ENCODE results near the gene C12orf57. TPM values are rescaled to one million over a fixed set of nuclear protein-coding genes. Genes with fewer than 3 reads are reported as not detected.

The C12orf57 gene
- total RNA-seq, 4 donors from 2014 or later, result 251 to 495 (median 436) TPM

GRCh38 chr12:6921996-6922946 lies 21.6 kb upstream of the C12orf57 start:
- 88% methylated on average over 9 of the region's 9 CpGs for WGBS
- Histone ChIP-seq H3K4me1 (peaks cover 30% of the 10 kb centered on the region), H3K4me3 (no peak overlapping the region), H3K36me3 (peaks cover 5% of the 10 kb centered on the region), H3K27ac (no peak overlapping the region), H3K27me3 (no peaks in the 10 kb centered on the region), H3K9me3 (no peaks in the 10 kb centered on the region)
- TF ChIP-seq EP300 (IDR thresholded peaks at IDR 0.05) (no peak), CTCF (IDR thresholded peaks at IDR 0.05) (no peak), POLR2AphosphoS5 (IDR thresholded peaks at IDR 0.05) (no peak), POLR2A (IDR thresholded peaks at IDR 0.05) (no peak)
- no peak for DNase-seq (ENCODE audit: low spot score in 2 of 2)

- Histone ChIP-seq H3K4me1 (peaks cover 31% of the 10 kb centered on the region), H3K27ac (no peak overlapping the region), H3K4me3 (no peak overlapping the region), H3K27me3 (no peaks in the 10 kb centered on the region), H3K9me3 (no peaks in the 10 kb centered on the region), H3K36me3 (peaks cover 5% of the 10 kb centered on the region)
- 81% methylated on average over 10 of the region's 10 CpGs for WGBS
- no peak for DNase-seq (ENCODE audit: low spot score in 2 of 2)
- no peak for TF ChIP-seq POLR2AphosphoS5 (IDR thresholded peaks at IDR 0.05)
- no peak for TF ChIP-seq POLR2A (IDR thresholded peaks at IDR 0.05)
- TF ChIP-seq EP300 (IDR thresholded peaks at IDR 0.05), result no peak
- no peak for TF ChIP-seq CTCF (IDR thresholded peaks at IDR 0.05)
Observed at GRCh38 chr12:6923003-6923732, 20.7 kb upstream of the C12orf57 start.

DNA sequence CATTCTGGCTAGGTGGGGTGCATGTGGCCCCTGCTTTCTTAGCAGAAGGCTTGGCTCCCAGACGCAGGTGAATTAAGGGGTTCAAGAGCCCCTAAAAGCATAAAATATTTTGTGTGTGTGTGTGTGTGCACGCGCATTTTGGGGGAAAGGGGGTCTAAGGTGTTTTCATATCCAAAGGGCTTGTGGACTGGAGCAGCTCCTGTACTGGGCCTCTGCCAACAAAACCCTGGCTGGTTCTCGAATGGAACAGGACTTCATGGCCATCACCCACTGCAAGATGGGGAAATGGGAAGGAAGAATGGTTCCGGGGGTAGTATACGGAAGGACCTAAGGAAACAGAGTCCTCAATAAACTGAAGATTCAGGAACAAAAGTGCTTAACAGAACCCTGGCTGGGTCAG lies 20.0 kb upstream of the C12orf57 start:
- H3K27me3 ChIP-seq, result no peaks in the 10 kb centered on the region
- no peaks in the 10 kb centered on the region for H3K9me3 ChIP-seq
- H3K27ac ChIP-seq, result no peak overlapping the region
- 58% methylated on average over 6 of the region's 6 CpGs for WGBS
- H3K36me3 ChIP-seq, result peaks cover 5% of the 10 kb centered on the region
- peaks cover 35% of the 10 kb centered on the region for H3K4me1 ChIP-seq
- H3K4me3 ChIP-seq, result no peak overlapping the region
- DNase-seq (ENCODE audit: low spot score in 2 of 2), result no peak
- TF ChIP-seq POLR2A (IDR thresholded peaks at IDR 0.05), result no peak
- no peak for TF ChIP-seq EP300 (IDR thresholded peaks at IDR 0.05)
- TF ChIP-seq CTCF (IDR thresholded peaks at IDR 0.05), result no peak
- TF ChIP-seq POLR2AphosphoS5 (IDR thresholded peaks at IDR 0.05), result no peak

DNA sequence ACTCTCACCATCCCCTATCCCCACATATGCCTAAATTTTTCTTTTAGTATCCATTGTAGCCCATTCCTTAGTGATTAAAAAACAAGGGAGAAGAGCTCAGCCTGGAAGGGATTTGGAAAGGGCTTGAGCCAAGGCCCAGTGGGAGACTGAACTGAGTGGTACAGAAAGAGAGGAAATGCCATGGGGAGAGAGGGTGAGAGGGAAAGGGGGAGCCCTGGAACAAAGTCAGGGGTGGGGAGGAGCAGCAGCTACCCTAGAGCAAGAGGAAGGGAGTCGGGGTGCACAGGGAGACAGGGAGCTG lies 18.6 kb upstream of the C12orf57 start:
- peak overlapping the region; percentile 99 for H3K27ac ChIP-seq
- peak overlapping the region; percentile 91 for H3K4me3 ChIP-seq
- no peak for DNase-seq (ENCODE audit: low spot score in 2 of 2)
- H3K36me3 ChIP-seq, result peaks cover 5% of the 10 kb centered on the region
- peaks cover 49% of the 10 kb centered on the region for H3K4me1 ChIP-seq
- TF ChIP-seq CTCF (IDR thresholded peaks at IDR 0.05) (no peak), POLR2AphosphoS5 (IDR thresholded peaks at IDR 0.05) (no peak), EP300 (IDR thresholded peaks at IDR 0.05) (no peak), POLR2A (IDR thresholded peaks at IDR 0.05) (no peak)
- 9% methylated on average over 1 of the region's 1 CpG for WGBS
- H3K27me3 ChIP-seq, result no peaks in the 10 kb centered on the region
- H3K9me3 ChIP-seq, result no peaks in the 10 kb centered on the region
